IMR-90 (cell line): ENCODE measurements around the gene LMOD2. TPM values are rescaled to one million over a fixed set of nuclear protein-coding genes. Genes with fewer than 3 reads are reported as not detected.

ENCODE experiments used
- ATAC-seq: fragments of 200-7000 bp; cut with Tn5 transposase; 2 replicates; pipeline ENCODE4 v1.9.1; 2020; ENCODE audit warnings: low read depth, mild to moderate bottlenecking, moderate library complexity
- BruUV-seq: library from RNA; stranded (reverse); fragments of 400-500 nt; replicated peaks from 2 replicates; lab custom pipeline; 2021; lab: Mats Ljungman, UMichigan
- CTCF ChIA-PET: fragments of 300-600 bp; formaldehyde crosslinking; extraction: SDS; loops from one replicate; lab custom pipeline; 2021; ENCODE audit warnings: antibody characterized with exemption; lab: Yijun Ruan, JAX
- POLR2A ChIA-PET: fragments of 300-600 bp; sonication (Branson Sonifier 250); formaldehyde crosslinking; loops from one replicate; lab custom pipeline; 2022; ENCODE audit warnings: antibody characterized with exemption; ENCODE audit not compliant: unreplicated experiment; lab: Charles Lee
- DNase-seq: peaks from one replicate; pipeline ENCODE4 v3.0.0; 2013
- H2AFZ ChIP-seq: replicated peaks from 2 replicates; pipeline ENCODE3; 2013; ENCODE audit warnings: low read length, mild to moderate bottlenecking; ENCODE audit not compliant: poor library complexity
- H2AK5ac ChIP-seq: 2 replicates; pipeline ENCODE4 v1.6.1; 2013; ENCODE audit warnings: low read depth, low read length, inconsistent platforms
- H2AK9ac ChIP-seq: replicated peaks from 2 replicates; pipeline ENCODE3; 2013; ENCODE audit warnings: mild to moderate bottlenecking, low read depth, low read length, moderate library complexity; ENCODE audit not compliant: poor library complexity
- H2BK120ac ChIP-seq: 2 replicates; pipeline ENCODE4 v1.6.1; 2013; ENCODE audit warnings: low read depth, low read length, inconsistent platforms
- H2BK15ac ChIP-seq: 3 replicates; pipeline ENCODE4 v1.6.1; 2013; ENCODE audit warnings: low read depth, low read length, inconsistent platforms
- H2BK20ac ChIP-seq: 2 replicates; pipeline ENCODE4 v1.6.1; 2013; ENCODE audit warnings: low read depth, mild to moderate bottlenecking, inconsistent platforms, low read length, moderate library complexity
- H2BK5ac ChIP-seq: 2 replicates; pipeline ENCODE4 v1.6.1; 2013; ENCODE audit warnings: mild to moderate bottlenecking, low read depth, low read length, inconsistent platforms; ENCODE audit not compliant: poor library complexity, severe bottlenecking
- H3K14ac ChIP-seq: replicated peaks from 2 replicates; pipeline ENCODE4 v1.6.1; 2013; ENCODE audit warnings: low read depth, low read length, inconsistent platforms
- H3K18ac ChIP-seq: 2 replicates; pipeline ENCODE4 v1.6.1; 2013; ENCODE audit warnings: low read depth, low read length, control low read depth
- H3K23ac ChIP-seq: 2 replicates; pipeline ENCODE4 v1.6.1; 2013; ENCODE audit warnings: low read depth, low read length, inconsistent platforms
- H3K27ac ChIP-seq: 2 replicates; pipeline ENCODE4 v1.5.1; 2013; ENCODE audit warnings: mild to moderate bottlenecking, control low read depth, low read length; ENCODE audit not compliant: insufficient read depth
- H3K27me3 ChIP-seq: 2 replicates; pipeline ENCODE4 v1.6.1; 2013; ENCODE audit warnings: low read length; ENCODE audit not compliant: control insufficient read depth, insufficient read depth
- H3K36me3 ChIP-seq: 2 replicates; pipeline ENCODE4 v1.6.1; 2013; ENCODE audit warnings: low read length, mixed read lengths; ENCODE audit not compliant: control insufficient read depth, insufficient read depth
- H3K4ac ChIP-seq: 2 replicates; pipeline ENCODE4 v1.6.1; 2013; ENCODE audit warnings: low read depth, low read length, inconsistent platforms
- H3K4me1 ChIP-seq: 2 replicates; pipeline ENCODE4 v1.6.1; 2013; ENCODE audit warnings: low read length, mixed read lengths; ENCODE audit not compliant: control insufficient read depth, insufficient read depth
- H3K4me2 ChIP-seq: 2 replicates; pipeline ENCODE4 v1.6.1; 2013; ENCODE audit warnings: low read depth, mild to moderate bottlenecking, control low read depth, low read length, moderate library complexity
- H3K4me3 ChIP-seq: 2 replicates; pipeline ENCODE4 v1.5.1; 2013; ENCODE audit warnings: low read depth, mild to moderate bottlenecking, control low read depth, low read length, moderate library complexity; ENCODE audit not compliant: insufficient read depth
- H3K56ac ChIP-seq: 2 replicates; pipeline ENCODE4 v1.6.1; 2013; ENCODE audit warnings: low read length, inconsistent platforms; ENCODE audit not compliant: insufficient read depth; ENCODE audit errors: extremely low read depth
- H3K79me1 ChIP-seq, 2 experiments: 2 replicates each; pipeline ENCODE4 v1.6.1; 2013; ENCODE audit warnings: low read length in 2 of 2, inconsistent platforms in 1 of 2, low read depth in 1 of 2
- H3K9ac ChIP-seq: 2 replicates; pipeline ENCODE4 v1.6.1; 2013; ENCODE audit warnings: low read depth, low read length, control low read depth
- H3K9me1 ChIP-seq: 2 replicates; pipeline ENCODE4 v1.6.1; 2013; ENCODE audit warnings: low read length, inconsistent platforms; ENCODE audit not compliant: insufficient read depth
- H3K9me3 ChIP-seq: 2 replicates; pipeline ENCODE4 v1.6.1; 2013; ENCODE audit warnings: low read length; ENCODE audit not compliant: control insufficient read depth, insufficient read depth
- H4K20me1 ChIP-seq: 2 replicates; pipeline ENCODE4 v1.6.1; 2013; ENCODE audit warnings: low read length, inconsistent platforms; ENCODE audit not compliant: insufficient read depth
- H4K5ac ChIP-seq: 2 replicates; pipeline ENCODE4 v1.6.1; 2013; ENCODE audit warnings: mild to moderate bottlenecking, low read depth, low read length, control low read depth
- H4K8ac ChIP-seq, 2 experiments: 2 replicates each; pipeline ENCODE4 v1.6.1; 2013; ENCODE audit warnings: low read depth in 2 of 2, low read length in 2 of 2, control low read depth in 1 of 2, inconsistent platforms in 1 of 2
- H4K91ac ChIP-seq: 2 replicates; pipeline ENCODE4 v1.6.1; 2013; ENCODE audit warnings: low read depth, low read length, inconsistent platforms; ENCODE audit not compliant: insufficient read depth
- BHLHE40 ChIP-seq: fragments of 150-350 bp; IDR thresholded peaks from 2 replicates; pipeline ENCODE4 v1.6.1; 2016; ENCODE audit warnings: mild to moderate bottlenecking, low read depth, low read length
- CEBPB ChIP-seq: IDR thresholded peaks from 2 replicates; pipeline ENCODE4 v1.6.1; 2012; ENCODE audit warnings: low read depth, low read length, improper control_type of control experiment
- CHD1 ChIP-seq: IDR thresholded peaks from 2 replicates; pipeline ENCODE4 v1.6.1; 2012; ENCODE audit warnings: low read depth, low read length, improper control_type of control experiment
- MAFK ChIP-seq: IDR thresholded peaks from 2 replicates; pipeline ENCODE4 v1.6.1; 2012; ENCODE audit warnings: low read depth, low read length, improper control_type of control experiment
- MAZ ChIP-seq: IDR thresholded peaks from 2 replicates; pipeline ENCODE4 v1.6.1; 2012; ENCODE audit warnings: low read depth, mild to moderate bottlenecking, low read length, improper control_type of control experiment, moderate library complexity, borderline replicate concordance
- MXI1 ChIP-seq: IDR thresholded peaks from 2 replicates; pipeline ENCODE4 v1.6.1; 2012; ENCODE audit warnings: low read depth, mild to moderate bottlenecking, low read length, moderate library complexity, borderline replicate concordance
- NFE2L2 ChIP-seq: fragments of 150-350 bp; IDR thresholded peaks from 2 replicates; pipeline ENCODE4 v1.6.1; 2016; ENCODE audit warnings: low read depth, mild to moderate bottlenecking, low read length
- RAD21 ChIP-seq: IDR thresholded peaks from 2 replicates; pipeline ENCODE4 v1.6.1; 2012; ENCODE audit warnings: low read length, improper control_type of control experiment
- RFX5 ChIP-seq: IDR thresholded peaks from 2 replicates; pipeline ENCODE4 v1.8.0; 2012; ENCODE audit warnings: low read depth, mild to moderate bottlenecking, low read length, moderate library complexity
- USF2 ChIP-seq: fragments of 150-350 bp; IDR thresholded peaks from 2 replicates; pipeline ENCODE4 v1.6.1; 2017; ENCODE audit warnings: mild to moderate bottlenecking, antibody characterized with exemption, low read length, low read depth
- dilution Hi-C: fragments of 300-500 bp; cut with HindIII; formaldehyde crosslinking; loops from one replicate; pipeline ENCODE4 v1.14.3; 2018; ENCODE audit warnings: low sequenced_read_pairs; ENCODE audit not compliant: unreplicated experiment
- in situ Hi-C: fragments of 300-500 bp; cut with MboI; formaldehyde crosslinking; loops from 3 replicates; pipeline ENCODE4 v1.14.3; 2019; ENCODE audit warnings: low sequenced_read_pairs, inconsistent platforms, mixed read lengths
- intact Hi-C: fragments of 100-400 bp; cut with micrococcal nuclease; formaldehyde crosslinking; loops from 2 replicates; pipeline ENCODE4 v1.10.0; 2022
- polyA plus RNA-seq, 3 experiments: library from polyadenylated mRNA; depleted of rRNA; stranded (reverse); fragments of >200 nt; gene quantifications; 2 replicates each; pipeline ENCODE4 v1.2.3, GENCODE V29; 2012; ENCODE audit warnings: low replicate concordance in 1 of 3
- total RNA-seq: library from RNA; depleted of rRNA; stranded (reverse); fragments of >200 nt; gene quantifications from 2 replicates; pipeline ENCODE4 v1.2.3, GENCODE V29; 2012

Gene LMOD2
- total and polyA plus RNA-seq, 2 of the 4 experiments (the other 2 are of a cell fraction): not detected

GRCh38 chr7:123612024-123612423 is 43.6 kb upstream of the LMOD2 start:
- no TSS peak for BruUV-seq
- Histone ChIP-seq H3K27me3 (peaks cover 2% of the 10 kb centered on the region), H4K20me1 (no peaks in the 10 kb centered on the region), H3K27ac (no peak overlapping the region), H2BK5ac (no peak overlapping the region), H2BK20ac (no peak overlapping the region), H3K9ac (no peak overlapping the region), H3K18ac (no peak overlapping the region), H3K56ac (no peak overlapping the region), H2BK120ac (no peak overlapping the region), H3K79me1 (no peaks in the 10 kb centered on the region), H4K91ac (no peak overlapping the region), H3K9me3 (no peaks in the 10 kb centered on the region), H2AFZ (no peak overlapping the region), H3K4ac (no peak overlapping the region), H2AK5ac (no peak overlapping the region), H2AK9ac (no peak overlapping the region), H2BK15ac (no peak overlapping the region), H4K8ac (no peak overlapping the region), H4K5ac (no peak overlapping the region), H3K4me2 (no peak overlapping the region), H3K14ac (no peak overlapping the region), H3K23ac (no peak overlapping the region), H3K36me3 (no peaks in the 10 kb centered on the region), H3K4me1 (0 out of 2 replicates have a peak, but pooled peaks cover 2% of the 10 kb centered on the region), H3K4me3 (no peak overlapping the region), H3K9me1 (no peaks in the 10 kb centered on the region)
- intact Hi-C loops: no loop called here
- POLR2A ChIA-PET: no interaction called here
- no peak for TF ChIP-seq NFE2L2
- TF ChIP-seq CEBPB: no peak
- no peak for TF ChIP-seq CHD1
- TF ChIP-seq USF2: no peak
- no peak for TF ChIP-seq MAFK
- TF ChIP-seq BHLHE40: no peak
- TF ChIP-seq MXI1: no peak
- no peak for TF ChIP-seq MAZ
- TF ChIP-seq RFX5: no peak
- TF ChIP-seq RAD21: no peak
- ATAC-seq (no peak), DNase-seq (no peak)
- CTCF ChIA-PET: interaction anchor here (0.6 to 0.7 kb wide), 2 partner anchors 13 to 16 kb away, joined by 3 read pairs; no protein-coding TSS in a partner anchor
- dilution Hi-C loops: no loop called here
- in situ Hi-C loops: no loop called here
